A673 (cell line): ENCODE data around the gene CLCN7. TPM values are rescaled to one million over a fixed set of nuclear protein-coding genes. Genes with fewer than 3 reads are reported as not detected.

Source experiments
- BruUV-seq: library from RNA; stranded (reverse); fragments of 400-500 nt; replicated peaks from 2 replicates; lab custom pipeline; 2021; lab: Mats Ljungman, UMichigan
- CTCF ChIA-PET: fragments of 300-600 bp; sonication (Branson Sonifier 250); formaldehyde crosslinking; loops from one replicate; lab custom pipeline; 2022; ENCODE audit warnings: antibody characterized with exemption; lab: Charles Lee
- POLR2A ChIA-PET: fragments of 300-600 bp; sonication (Branson Sonifier 250); formaldehyde crosslinking; loops from one replicate; lab custom pipeline; 2022; ENCODE audit warnings: antibody characterized with exemption; ENCODE audit not compliant: low non-redundant PET; lab: Charles Lee
- DNase-seq: peaks from one replicate; pipeline ENCODE4 v3.0.0-alpha.2; 2015; ENCODE audit warnings: low spot score
- H3K27ac ChIP-seq: fragments of 200-600 bp; sonication (generic); 2 replicates; pipeline ENCODE4 v1.5.1; 2016; ENCODE audit warnings: mixed run types, low read depth, mild to moderate bottlenecking, mixed read lengths, antibody characterized with exemption, low read length; ENCODE audit not compliant: poor library complexity, severe bottlenecking
- H3K27me3 ChIP-seq: fragments of 200-600 bp; sonication (generic); replicated peaks from 2 replicates; pipeline ENCODE4 v1.6.1; 2017; ENCODE audit warnings: mixed run types, low read depth, mild to moderate bottlenecking, mixed read lengths, antibody characterized with exemption, low read length; ENCODE audit not compliant: insufficient read depth, poor library complexity
- H3K36me3 ChIP-seq: fragments of 200-600 bp; sonication (generic); 2 replicates; pipeline ENCODE4 v1.6.1; 2016; ENCODE audit warnings: mixed run types, mild to moderate bottlenecking, mixed read lengths, antibody characterized with exemption, low read length; ENCODE audit not compliant: insufficient read depth, poor library complexity, severe bottlenecking
- H3K4me1 ChIP-seq: fragments of 200-600 bp; sonication (generic); 2 replicates; pipeline ENCODE4 v1.6.1; 2017; ENCODE audit warnings: mixed run types, mild to moderate bottlenecking, mixed read lengths, antibody characterized with exemption, low read length; ENCODE audit not compliant: insufficient read depth, poor library complexity, severe bottlenecking
- H3K4me3 ChIP-seq: fragments of 200-600 bp; sonication (generic); 2 replicates; pipeline ENCODE4 v1.5.1; 2016; ENCODE audit warnings: low read depth, mixed run types, mild to moderate bottlenecking, mixed read lengths, low read length; ENCODE audit not compliant: poor library complexity, severe bottlenecking
- H3K9me3 ChIP-seq: fragments of 200-600 bp; sonication (generic); 2 replicates; pipeline ENCODE4 v1.6.1; 2016; ENCODE audit warnings: mixed run types, low read depth, mild to moderate bottlenecking, mixed read lengths, antibody characterized with exemption, low read length; ENCODE audit not compliant: poor library complexity, severe bottlenecking
- CTCF ChIP-seq: fragments of 300-800, 200-600 bp; sonication (generic); conservative IDR thresholded peaks from 2 replicates; pipeline ENCODE4 v1.5.1; 2017; ENCODE audit warnings: low read depth, mild to moderate bottlenecking, antibody characterized with exemption, low read length, moderate library complexity, mixed read lengths
- EZH2 ChIP-seq: fragments of 200-600 bp; sonication (generic); IDR thresholded peaks from 2 replicates; pipeline ENCODE4 v1.6.1; 2017; ENCODE audit warnings: borderline replicate concordance, low read depth, mild to moderate bottlenecking, mixed read lengths, antibody characterized with exemption, low read length; ENCODE audit not compliant: poor library complexity, severe bottlenecking
- intact Hi-C: fragments of 100-400 bp; cut with micrococcal nuclease; formaldehyde crosslinking; loops from one replicate; pipeline ENCODE4 v1.10.0; 2022; ENCODE audit not compliant: unreplicated experiment
- total RNA-seq: library from RNA; stranded (reverse); gene quantifications from 2 replicates; pipeline ENCODE4 v1.2.3, GENCODE V29; 2021

The CLCN7 gene
- total RNA-seq, 1 experiment from 2014 or later, result 89.3 TPM

GRCh38 chr16:1505912-1506311, 31.1 kb upstream of the CLCN7 start:
- H3K9me3 ChIP-seq, result no peaks in the 10 kb centered on the region
- no peak overlapping the region for H3K4me3 ChIP-seq
- POLR2A ChIA-PET, result no interaction called here
- no peak overlapping the region for H3K27ac ChIP-seq
- no peak for TF ChIP-seq EZH2
- no peak for TF ChIP-seq CTCF
- H3K36me3 ChIP-seq, result peaks cover 19% of the 10 kb centered on the region
- intact Hi-C loops, result no loop called here
- BruUV-seq, result no TSS peak
- no peaks in the 10 kb centered on the region for H3K27me3 ChIP-seq
- no peak for DNase-seq
- no peaks in the 10 kb centered on the region for H3K4me1 ChIP-seq
- CTCF ChIA-PET, result no interaction called here

DNA sequence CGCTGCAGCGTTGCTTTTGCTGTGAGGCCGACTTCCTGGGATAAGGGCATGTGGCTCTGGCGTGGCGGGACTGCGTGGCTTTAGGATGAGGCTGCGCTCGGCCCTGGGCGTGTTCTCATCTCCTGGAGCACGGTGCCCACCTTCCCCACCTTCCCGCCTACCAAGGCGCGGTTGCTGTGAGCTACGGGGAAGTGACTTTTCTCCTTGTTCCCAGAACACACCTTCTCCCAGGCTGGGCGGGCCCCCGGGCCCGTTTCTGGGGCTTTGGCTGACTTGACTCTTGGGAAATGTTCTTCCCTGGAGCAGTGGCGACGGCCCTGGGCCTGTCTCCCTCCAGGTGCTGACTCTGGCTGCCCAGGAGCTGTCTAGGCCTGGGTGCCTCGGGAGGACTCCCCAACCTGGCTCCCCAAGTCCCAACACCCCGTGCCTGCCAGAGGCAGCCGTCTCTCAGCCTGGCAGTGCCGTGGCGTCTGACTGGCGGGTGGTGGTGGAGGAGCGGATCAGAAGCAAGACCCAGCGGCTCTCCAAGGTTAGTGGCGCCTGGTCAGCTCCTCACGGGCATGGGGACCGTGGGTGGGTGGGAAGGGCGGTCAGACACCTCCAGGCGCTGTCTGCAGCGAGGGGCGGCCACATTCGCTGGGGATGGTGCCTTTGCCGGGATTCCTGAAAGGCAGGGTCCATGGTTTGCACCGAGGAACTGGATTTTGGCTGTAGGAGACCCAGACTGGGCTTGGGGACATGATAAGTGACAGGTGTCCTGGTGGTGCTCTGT, 30.4 kb upstream of the CLCN7 start:
- H3K27ac ChIP-seq, result no peak overlapping the region
- ChIA-PET CTCF (no interaction called here), POLR2A (no interaction called here)
- no peaks in the 10 kb centered on the region for H3K4me1 ChIP-seq
- H3K9me3 ChIP-seq, result no peaks in the 10 kb centered on the region
- intact Hi-C loops, result no loop called here
- BruUV-seq, result no TSS peak
- peaks cover 19% of the 10 kb centered on the region for H3K36me3 ChIP-seq
- no peak for TF ChIP-seq CTCF
- no peak for TF ChIP-seq EZH2
- no peak overlapping the region for H3K4me3 ChIP-seq
- DNase-seq, result no peak
- H3K27me3 ChIP-seq, result no peaks in the 10 kb centered on the region

DNA sequence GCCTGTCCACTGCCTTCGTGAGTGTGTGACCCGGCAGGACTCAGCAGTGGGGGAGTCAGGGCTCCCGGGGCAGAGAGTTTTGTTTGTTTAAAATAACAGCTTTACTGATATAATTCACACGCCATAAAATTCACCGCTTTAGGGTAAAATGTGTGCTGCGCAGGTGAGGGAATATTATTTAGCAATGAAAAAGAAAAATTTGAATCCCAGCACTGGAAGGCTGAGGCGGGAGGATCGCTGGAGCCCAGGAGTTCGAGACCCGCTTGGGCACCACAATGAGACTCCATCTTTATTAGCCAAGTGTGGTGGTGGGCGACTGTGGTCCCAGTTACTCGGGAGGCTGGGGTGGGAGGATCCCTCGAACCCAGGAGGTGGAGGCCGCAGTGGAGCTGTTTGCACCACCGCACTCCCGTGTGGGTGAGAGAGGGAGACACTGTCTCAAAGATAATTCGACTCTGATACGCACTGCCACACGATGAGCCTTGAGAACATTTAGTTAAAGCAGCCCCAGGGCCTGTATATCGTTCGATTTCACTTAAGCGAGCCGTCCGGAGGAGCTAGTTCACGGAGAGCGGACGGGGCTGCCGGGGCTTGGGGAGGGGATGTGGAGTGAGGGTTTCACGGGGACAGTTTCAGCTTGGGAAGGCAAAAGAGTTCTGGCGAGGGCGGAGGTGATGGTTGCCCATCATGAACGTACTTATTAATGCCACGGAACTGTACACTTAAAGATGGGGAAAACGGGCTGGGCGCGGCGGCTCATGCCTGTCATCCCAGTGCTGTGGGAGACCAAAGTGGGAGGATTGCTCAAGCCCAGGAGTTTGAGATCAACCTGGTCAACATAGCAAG, 28.5 kb upstream of the CLCN7 start:
- CTCF ChIA-PET, result no interaction called here
- peaks cover 25% of the 10 kb centered on the region for H3K36me3 ChIP-seq
- POLR2A ChIA-PET, result no interaction called here
- no peaks in the 10 kb centered on the region for H3K27me3 ChIP-seq
- no peak overlapping the region for H3K4me3 ChIP-seq
- H3K27ac ChIP-seq, result no peak overlapping the region
- intact Hi-C loops, result no loop called here
- no peak for DNase-seq
- BruUV-seq, result no TSS peak
- no peaks in the 10 kb centered on the region for H3K4me1 ChIP-seq
- no peaks in the 10 kb centered on the region for H3K9me3 ChIP-seq
- TF ChIP-seq EZH2 (no peak), CTCF (no peak)
